Psoas muscle (tissue), 8 donors: Measurements from ENCODE around the gene R3HCC1L. TPM values are rescaled to one million over a fixed set of nuclear protein-coding genes. Genes with fewer than 3 reads are reported as not detected.

Experiments used
- ATAC-seq, 4 donors: fragments of 200-7000 bp; cut with Tn5 transposase; one replicate each; pipeline ENCODE4 v1.9.1; 2020; ENCODE audit warnings: moderate library complexity in 3 of 4, mild to moderate bottlenecking in 2 of 4
- DNase-seq, 2 donors: peaks; one replicate each; pipeline ENCODE4 v3.0.0-alpha.2; 2020
- H3K27ac ChIP-seq: fragments of 200-600 bp; one replicate; pipeline ENCODE4 v1.8.0; 2022
- H3K27me3 ChIP-seq, 3 donors: fragments of 200-600 bp in 1 of 3; one replicate each; pipeline versions ENCODE4 v1.6.1 to v1.8.0; 2013 to 2022; ENCODE audit warnings: low read length in 2 of 3, mild to moderate bottlenecking in 2 of 3, moderate library complexity in 1 of 3; ENCODE audit not compliant: insufficient read depth in 3 of 3
- H3K36me3 ChIP-seq, 2 donors: fragments of 200-600 bp in 1 of 2; one replicate each; pipeline versions ENCODE4 v1.6.1 to v1.8.0; 2013 to 2022; ENCODE audit warnings: low read depth in 1 of 2, mild to moderate bottlenecking in 1 of 2, moderate library complexity in 1 of 2; ENCODE audit not compliant: insufficient read depth in 1 of 2
- H3K4me1 ChIP-seq: fragments of 200-600 bp; one replicate; pipeline ENCODE4 v1.8.0; 2022
- H3K4me3 ChIP-seq: fragments of 200-600 bp; one replicate; pipeline ENCODE4 v1.8.0; 2022; ENCODE audit warnings: mild to moderate bottlenecking
- H3K9me3 ChIP-seq: fragments of 200-600 bp; one replicate; pipeline ENCODE4 v1.8.0; 2022
- WGBS, 3 donors: extraction: QIAGEN DNeasy Blood & Tissue Kit; methylation state at CpG; one replicate each; pipeline versions ENCODE4 v1.1.6 to v1.1.7; 2013; 5-methylcytosine and 5-hydroxymethylcytosine counted together
- intact Hi-C, 2 donors: fragments of 100-400 bp; cut with DNase I; formaldehyde crosslinking; loops; one replicate each; pipeline versions ENCODE4 v1.11.0 to v1.14.2; 2022
- polyA plus RNA-seq, 3 donors: library from polyadenylated mRNA; stranded (reverse); fragments of 200-250 nt; gene quantifications; one replicate each; pipeline ENCODE4 v1.2.3, GENCODE V29; 2013
- total RNA-seq, 4 donors: library from RNA; stranded (reverse); fragmentation: NEBNext Ultra II Directional in 2 of 4; extraction: Animal tissue kit (Norgen Biotek cat#: 25700) in 2 of 4; gene quantifications; one replicate each; pipeline versions ENCODE4 v1.2.1 to v1.2.4, GENCODE V29; 2021 to 2023
- TF ChIP-seq, protein P1 (sequence below): fragments of 200-600 bp; IDR thresholded peaks from one replicate; pipeline ENCODE4 v1.8.0; 2022; ENCODE audit warnings: antibody characterized with exemption
- donor health status: healthy with polysubstance abuse.
- donor health status: DM: no; HTN: no; CAD: no; lungs with moderate emphysema.
- donor health status: Bipolar disorder and iron deficiency.
- donor health status: healthy.
- donor health status: DM: yes; HTN: yes; CAD: no.
- donor health status: DM: no; HTN: no; CAD: no.
- donor health status: DM: no; HTN: no; CAD: no.
- donor health status: DM: yes; HTN: yes; CAD: no.

The R3HCC1L gene
- total and polyA plus RNA-seq, 7 donors = 5.2 to 18.3 (median 6.2) TPM

DNA sequence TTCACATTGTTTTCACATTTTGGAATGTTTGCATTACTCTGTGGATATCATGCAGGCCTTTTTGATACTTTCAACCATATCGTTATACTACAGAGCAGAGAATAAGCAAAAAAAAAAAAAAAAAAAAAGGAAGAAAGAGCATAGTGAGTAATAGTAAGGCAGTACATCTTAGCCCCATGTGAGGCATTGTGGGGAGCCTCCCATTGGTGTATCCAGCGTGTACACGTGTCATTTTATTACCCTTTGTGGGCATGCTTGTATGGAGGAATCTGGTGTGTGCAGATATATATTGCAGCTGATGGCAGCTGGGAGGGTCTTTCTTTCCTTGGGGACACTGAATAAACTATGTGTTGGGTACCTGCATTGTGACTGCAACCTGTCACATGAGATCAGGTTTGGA is 19.6 kb downstream of the R3HCC1L start:
- H3K36me3 ChIP-seq = peaks cover 3 to 7% of the 10 kb centered on the region in 2 donors
- DNase-seq = no peak
- no peak overlapping the region for H3K27ac ChIP-seq
- intact Hi-C loops = no loop called here
- TF ChIP-seq, protein P1, sequence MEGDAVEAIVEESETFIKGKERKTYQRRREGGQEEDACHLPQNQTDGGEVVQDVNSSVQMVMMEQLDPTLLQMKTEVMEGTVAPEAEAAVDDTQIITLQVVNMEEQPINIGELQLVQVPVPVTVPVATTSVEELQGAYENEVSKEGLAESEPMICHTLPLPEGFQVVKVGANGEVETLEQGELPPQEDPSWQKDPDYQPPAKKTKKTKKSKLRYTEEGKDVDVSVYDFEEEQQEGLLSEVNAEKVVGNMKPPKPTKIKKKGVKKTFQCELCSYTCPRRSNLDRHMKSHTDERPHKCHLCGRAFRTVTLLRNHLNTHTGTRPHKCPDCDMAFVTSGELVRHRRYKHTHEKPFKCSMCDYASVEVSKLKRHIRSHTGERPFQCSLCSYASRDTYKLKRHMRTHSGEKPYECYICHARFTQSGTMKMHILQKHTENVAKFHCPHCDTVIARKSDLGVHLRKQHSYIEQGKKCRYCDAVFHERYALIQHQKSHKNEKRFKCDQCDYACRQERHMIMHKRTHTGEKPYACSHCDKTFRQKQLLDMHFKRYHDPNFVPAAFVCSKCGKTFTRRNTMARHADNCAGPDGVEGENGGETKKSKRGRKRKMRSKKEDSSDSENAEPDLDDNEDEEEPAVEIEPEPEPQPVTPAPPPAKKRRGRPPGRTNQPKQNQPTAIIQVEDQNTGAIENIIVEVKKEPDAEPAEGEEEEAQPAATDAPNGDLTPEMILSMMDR = no peak
- 75 to 80% (median 76%) methylated on average over 3 of the region's 3 CpGs for WGBS, 3 donors
- H3K4me3 ChIP-seq = no peak overlapping the region
- peaks cover 12% of the 10 kb centered on the region for H3K9me3 ChIP-seq
- no peaks in the 10 kb centered on the region for H3K4me1 ChIP-seq
- no peaks in the 10 kb centered on the region for H3K27me3 ChIP-seq
- no peak for ATAC-seq

DNA sequence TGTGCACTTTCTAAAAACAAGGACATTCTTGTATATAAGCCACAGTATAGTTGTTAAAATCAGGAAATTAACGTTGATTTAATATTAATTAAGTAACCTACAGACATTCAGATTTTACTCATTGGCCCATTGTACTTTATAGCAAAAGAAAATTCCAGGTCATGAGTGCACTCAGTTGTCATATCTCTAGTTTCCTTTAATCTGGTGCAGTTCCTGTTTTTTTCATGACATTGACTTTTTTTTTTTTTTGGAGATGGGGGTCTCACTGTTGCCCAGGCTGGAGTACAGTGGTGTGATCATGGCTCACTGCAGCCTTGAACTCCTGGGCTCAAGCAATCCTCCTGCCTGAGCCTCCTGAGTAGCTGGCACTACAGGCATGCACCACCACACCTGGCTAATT is 24.1 kb downstream of the R3HCC1L start:
- peaks cover 3 to 16% of the 10 kb centered on the region in 2 donors for H3K36me3 ChIP-seq
- no peak overlapping the region for H3K4me3 ChIP-seq
- H3K27ac ChIP-seq = no peak overlapping the region
- WGBS, 3 donors = 70 to 85% (median 83%) methylated on average over 1 of the region's 1 CpG
- intact Hi-C loops = no loop called here
- H3K4me1 ChIP-seq = peaks cover 4% of the 10 kb centered on the region
- no peaks in the 10 kb centered on the region for H3K9me3 ChIP-seq
- TF ChIP-seq, protein P1 = no peak
- ATAC-seq (no peak), DNase-seq (no peak)
- no peaks in the 10 kb centered on the region for H3K27me3 ChIP-seq

DNA sequence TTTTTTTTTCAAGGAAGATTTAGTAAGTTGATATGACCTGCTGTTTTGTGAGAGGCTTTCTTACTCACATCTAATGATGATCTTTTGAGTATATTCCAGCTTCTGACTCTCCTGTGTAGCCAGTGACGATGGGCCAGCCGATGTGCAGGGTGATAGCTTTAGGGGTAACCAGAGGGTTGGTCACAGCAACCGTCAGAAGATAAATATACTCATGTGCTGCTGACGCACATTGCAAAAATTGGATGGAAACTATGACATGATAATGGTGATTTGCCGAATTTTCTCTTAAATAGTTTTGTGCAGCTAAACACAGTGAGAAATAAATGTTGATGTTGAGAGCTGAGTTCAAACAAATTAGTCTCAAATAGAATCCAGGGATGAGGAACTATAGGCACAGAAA is 29.5 kb downstream of the R3HCC1L start:
- no peak overlapping the region for H3K4me3 ChIP-seq
- H3K27ac ChIP-seq = no peak overlapping the region
- no peaks in the 10 kb centered on the region for H3K9me3 ChIP-seq
- ATAC-seq (no peak), DNase-seq (no peak)
- H3K36me3 ChIP-seq = peaks cover 0 to 50% of the 10 kb centered on the region in 2 donors
- intact Hi-C loops = no loop called here
- H3K4me1 ChIP-seq = peaks cover 4% of the 10 kb centered on the region
- 92 to 95% (median 94%) methylated on average over 5 of the region's 5 CpGs for WGBS, 3 donors
- TF ChIP-seq, protein P1 = no peak
- no peaks in the 10 kb centered on the region for H3K27me3 ChIP-seq

DNA sequence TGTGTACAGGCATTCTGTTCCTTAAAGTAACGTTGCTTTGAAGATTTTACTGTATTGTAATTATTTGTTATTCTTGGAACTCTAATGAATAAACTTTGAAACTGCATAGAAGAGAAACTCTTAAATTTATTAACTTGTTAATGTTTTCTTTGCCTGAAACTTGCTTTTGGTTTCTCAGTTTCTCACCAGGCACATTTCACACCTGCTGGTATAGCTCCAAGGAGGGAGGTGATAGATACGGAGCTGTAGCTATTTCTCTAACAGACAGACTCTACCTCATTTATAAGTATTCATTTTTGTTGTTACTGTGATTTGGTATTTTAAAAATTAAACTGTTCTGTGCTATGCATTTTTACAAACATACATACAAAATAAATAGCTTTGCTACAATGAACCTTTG is 32.7 kb downstream of the R3HCC1L start:
- H3K4me1 ChIP-seq = peaks cover 7% of the 10 kb centered on the region
- TF ChIP-seq, protein P1 = no peak
- H3K36me3 ChIP-seq = peaks cover 0 to 50% of the 10 kb centered on the region in 2 donors
- intact Hi-C loops = no loop called here
- no peak for DNase-seq
- no peak for ATAC-seq
- H3K4me3 ChIP-seq = no peak overlapping the region
- no peaks in the 10 kb centered on the region for H3K9me3 ChIP-seq
- no peak overlapping the region for H3K27ac ChIP-seq
- H3K27me3 ChIP-seq = no peaks in the 10 kb centered on the region
- WGBS, 3 donors = 58 to 94% (median 92%) methylated on average over 2 of the region's 2 CpGs

DNA sequence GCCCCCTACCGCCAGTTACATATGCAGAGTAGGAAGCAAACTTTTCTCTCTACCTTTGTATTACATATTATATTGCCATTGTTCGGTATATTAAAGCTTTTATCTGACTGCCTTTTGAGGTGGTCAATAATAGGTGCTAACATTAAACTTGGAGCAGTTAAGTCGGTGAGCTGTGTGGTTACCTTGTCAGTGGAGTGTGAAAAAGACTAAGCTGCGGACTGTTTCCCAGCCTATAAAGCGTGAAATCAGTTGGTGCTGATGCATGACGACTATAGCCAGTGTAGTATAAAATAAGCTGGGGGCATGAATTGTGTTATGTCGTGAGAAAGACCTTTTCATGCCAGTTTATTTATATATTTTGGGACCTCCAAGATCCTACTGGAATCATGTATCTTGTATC is 33.7 kb downstream of the R3HCC1L start:
- H3K4me3 ChIP-seq = no peak overlapping the region
- TF ChIP-seq, protein P1 = no peak
- H3K4me1 ChIP-seq = peaks cover 10% of the 10 kb centered on the region
- ATAC-seq = no peak
- 80 to 85% (median 81%) methylated on average over 7 of the region's 7 CpGs for WGBS, 3 donors
- H3K27ac ChIP-seq = no peak overlapping the region
- H3K27me3 ChIP-seq = no peaks in the 10 kb centered on the region
- H3K9me3 ChIP-seq = no peaks in the 10 kb centered on the region
- intact Hi-C loops = no loop called here
- H3K36me3 ChIP-seq = peaks cover 0 to 45% of the 10 kb centered on the region in 2 donors
- DNase-seq = no peak
